Calu3 (cell line): ENCODE measurements around the gene PDGFRB. TPM values are rescaled to one million over a fixed set of nuclear protein-coding genes. Genes with fewer than 3 reads are reported as not detected.

Experiments used
- BruUV-seq: library from RNA; stranded (reverse); fragments of 400-500 nt; replicated peaks from 2 replicates; lab custom pipeline; 2021; lab: Mats Ljungman, UMichigan
- CTCF ChIA-PET: fragments of 300-600 bp; sonication (Branson Sonifier 250); formaldehyde crosslinking; loops from one replicate; lab custom pipeline; 2022; ENCODE audit warnings: antibody characterized with exemption; lab: Charles Lee
- DNase-seq: peaks from one replicate; pipeline ENCODE4 v3.0.0; 2022
- H3K27ac Mint-ChIP-seq: one replicate; pipeline ENCODE4 v1.8.0; 2022; ENCODE audit warnings: mixed read lengths; ENCODE audit not compliant: unreplicated experiment
- H3K27me3 Mint-ChIP-seq: one replicate; pipeline ENCODE4 v1.8.0; 2022; ENCODE audit warnings: mixed read lengths; ENCODE audit not compliant: unreplicated experiment
- H3K36me3 Mint-ChIP-seq: one replicate; pipeline ENCODE4 v1.8.0; 2022; ENCODE audit warnings: mild to moderate bottlenecking, moderate library complexity, mixed read lengths; ENCODE audit not compliant: insufficient read depth, unreplicated experiment
- H3K4me1 Mint-ChIP-seq: one replicate; pipeline ENCODE4 v1.8.0; 2022; ENCODE audit warnings: mild to moderate bottlenecking, low read depth, mixed read lengths; ENCODE audit not compliant: unreplicated experiment
- H3K4me3 Mint-ChIP-seq: one replicate; pipeline ENCODE4 v1.8.0; 2022; ENCODE audit warnings: mild to moderate bottlenecking, low read depth, moderate library complexity, mixed read lengths; ENCODE audit not compliant: unreplicated experiment
- H3K9me3 Mint-ChIP-seq: one replicate; pipeline ENCODE4 v1.8.0; 2022; ENCODE audit warnings: low read depth, mixed read lengths; ENCODE audit not compliant: unreplicated experiment
- CTCF ChIP-seq: fragments of 200-600 bp; IDR thresholded peaks from one replicate; pipeline ENCODE4 v1.8.0; 2022; ENCODE audit warnings: antibody characterized with exemption; ENCODE audit not compliant: unreplicated experiment
- intact Hi-C: fragments of 100-400 bp; cut with micrococcal nuclease; formaldehyde crosslinking; loops from one replicate; pipeline ENCODE4 v1.10.0; 2022; ENCODE audit not compliant: unreplicated experiment
- total RNA-seq: library from RNA; stranded (reverse); gene quantifications from 2 replicates; pipeline ENCODE4 v1.2.3, GENCODE V29; 2022

Gene PDGFRB
- total RNA-seq, 1 experiment from 2014 or later, result not detected

- Mint-ChIP-seq H3K9me3 (no peaks in the 10 kb centered on the region), H3K4me3 (no peak overlapping the region), H3K27ac (no peak overlapping the region), H3K27me3 (peaks cover 75% of the 10 kb centered on the region), H3K36me3 (no peaks in the 10 kb centered on the region), H3K4me1 (no peaks in the 10 kb centered on the region)
- BruUV-seq, result no TSS peak
- DNase-seq, result no peak
- intact Hi-C loops, result no loop called here
- CTCF ChIA-PET, result no interaction called here
- TF ChIP-seq CTCF, result no peak
These were observed 2.2 kb downstream of the PDGFRB start for GRCh38 chr5:150153483-150153882.

GRCh38 chr5:150152636-150153462 is 2.8 kb downstream of the PDGFRB start:
- Mint-ChIP-seq H3K36me3 (no peaks in the 10 kb centered on the region), H3K4me1 (no peaks in the 10 kb centered on the region), H3K9me3 (no peaks in the 10 kb centered on the region), H3K27ac (no peak overlapping the region), H3K27me3 (peaks cover 78% of the 10 kb centered on the region), H3K4me3 (no peak overlapping the region)
- intact Hi-C loops, result no loop called here
- CTCF ChIA-PET, result no interaction called here
- BruUV-seq, result no TSS peak
- TF ChIP-seq CTCF, result no peak
- DNase-seq, result no peak

GRCh38 chr5:150149618-150150017 is 6.0 kb downstream of the PDGFRB start:
- Mint-ChIP-seq H3K36me3 (peaks cover 5% of the 10 kb centered on the region), H3K4me1 (no peaks in the 10 kb centered on the region), H3K4me3 (no peak overlapping the region), H3K27me3 (peaks cover 61% of the 10 kb centered on the region), H3K9me3 (no peaks in the 10 kb centered on the region), H3K27ac (no peak overlapping the region)
- TF ChIP-seq CTCF, result no peak
- BruUV-seq, result no TSS peak
- CTCF ChIA-PET, result no interaction called here
- no peak for DNase-seq
- intact Hi-C loops, result no loop called here

- CTCF ChIA-PET, result no interaction called here
- no peak for TF ChIP-seq CTCF
- peaks cover 5% of the 10 kb centered on the region for H3K36me3 Mint-ChIP-seq
- BruUV-seq, result no TSS peak
- intact Hi-C loops, result no loop called here
- peaks cover 2% of the 10 kb centered on the region for H3K4me1 Mint-ChIP-seq
- H3K9me3 Mint-ChIP-seq, result no peaks in the 10 kb centered on the region
- H3K27ac Mint-ChIP-seq, result no peak overlapping the region
- H3K4me3 Mint-ChIP-seq, result no peak overlapping the region
- no peak for DNase-seq
- peaks cover 48% of the 10 kb centered on the region for H3K27me3 Mint-ChIP-seq
These were observed 7.3 kb downstream of the PDGFRB start for GRCh38 chr5:150148117-150148927.
